ENCODE results near the gene CDKAL1. TPM values are rescaled to one million over a fixed set of nuclear protein-coding genes. Genes with fewer than 3 reads are reported as not detected.
"Not testable (repeated sequence)": the region's sequence is repeated elsewhere in the genome, so short reads cannot be mapped to it uniquely, and the experiment has no call there.

Gene CDKAL1
- total RNA-seq, 1 experiment from 2014 or later = 11.8 TPM

GRCh38 chr6:20722455-20722854 is 188.2 kb downstream of the CDKAL1 start:
- CTCF ChIA-PET = no interaction called here
- H3K27me3 Mint-ChIP-seq (ENCODE audit: insufficient read depth, unreplicated experiment) = no peaks in the 10 kb centered on the region
- BruUV-seq (replicated peaks) = no TSS peak

GRCh38 chr6:20723236-20723635 is 189.0 kb downstream of the CDKAL1 start:
- ChIA-PET POLR2A (no interaction called here), CTCF (interaction anchor here (0.7 kb wide), 1 partner anchor 1335 kb away, joined by 3 read pairs; no protein-coding TSS in a partner anchor)
- Mint-ChIP-seq H3K4me3 (ENCODE audit: unreplicated experiment) (no peak overlapping the region), H3K4me1 (ENCODE audit: insufficient read depth, unreplicated experiment) (no peaks in the 10 kb centered on the region), H3K36me3 (ENCODE audit: insufficient read depth, unreplicated experiment) (peaks cover 9% of the 10 kb centered on the region), H3K9me3 (ENCODE audit: unreplicated experiment) (no peaks in the 10 kb centered on the region), H3K27me3 (ENCODE audit: insufficient read depth, unreplicated experiment) (no peaks in the 10 kb centered on the region), H3K27ac (ENCODE audit: low read depth, unreplicated experiment) (no peak overlapping the region)
- BruUV-seq (replicated peaks) = no TSS peak
- DNase-seq (ENCODE audit: unreplicated experiment) = no peak
- no peak for TF ChIP-seq CTCF (IDR thresholded peaks at IDR 0.05; ENCODE audit: unreplicated experiment)
- intact Hi-C loops (cut with micrococcal nuclease) = no loop called here

More at GRCh38 chr6:20722455-20722854, 188.2 kb downstream of the CDKAL1 start:
- no peak overlapping the region for H3K4me3 Mint-ChIP-seq (ENCODE audit: unreplicated experiment)
- peaks cover 9% of the 10 kb centered on the region for H3K36me3 Mint-ChIP-seq (ENCODE audit: insufficient read depth, unreplicated experiment)
- no peak overlapping the region for H3K27ac Mint-ChIP-seq (ENCODE audit: low read depth, unreplicated experiment)
- intact Hi-C loops (cut with micrococcal nuclease) = no loop called here
- H3K9me3 Mint-ChIP-seq (ENCODE audit: unreplicated experiment) = no peaks in the 10 kb centered on the region
- POLR2A ChIA-PET = no interaction called here
- DNase-seq (ENCODE audit: unreplicated experiment) = no peak
- TF ChIP-seq CTCF (IDR thresholded peaks at IDR 0.05; ENCODE audit: unreplicated experiment) = no peak
- H3K4me1 Mint-ChIP-seq (ENCODE audit: insufficient read depth, unreplicated experiment) = no peaks in the 10 kb centered on the region

- intact Hi-C loops (cut with micrococcal nuclease) = no loop called here
- no peak overlapping the region for H3K4me3 Mint-ChIP-seq (ENCODE audit: unreplicated experiment)
- H3K27ac Mint-ChIP-seq (ENCODE audit: low read depth, unreplicated experiment) = no peak overlapping the region
- peaks cover 9% of the 10 kb centered on the region for H3K36me3 Mint-ChIP-seq (ENCODE audit: insufficient read depth, unreplicated experiment)
- no peak for DNase-seq (ENCODE audit: unreplicated experiment)
- BruUV-seq (replicated peaks) = no TSS peak
- H3K4me1 Mint-ChIP-seq (ENCODE audit: insufficient read depth, unreplicated experiment) = no peaks in the 10 kb centered on the region
- no peak for TF ChIP-seq CTCF (IDR thresholded peaks at IDR 0.05; ENCODE audit: unreplicated experiment)
- no peaks in the 10 kb centered on the region for H3K27me3 Mint-ChIP-seq (ENCODE audit: insufficient read depth, unreplicated experiment)
- POLR2A ChIA-PET = no interaction called here
- CTCF ChIA-PET = interaction anchor here (0.6 to 0.8 kb wide), 2 partner anchors 13 to 867 kb away, joined by 3 to 5 read pairs; no protein-coding TSS in a partner anchor
- H3K9me3 Mint-ChIP-seq (ENCODE audit: unreplicated experiment) = no peaks in the 10 kb centered on the region
These were observed 190.4 kb downstream of the CDKAL1 start for GRCh38 chr6:20724443-20725190.

- CTCF ChIA-PET = interaction anchor here (0.6 to 0.8 kb wide), 2 partner anchors 12 to 867 kb away, joined by 3 to 5 read pairs; no protein-coding TSS in a partner anchor
- intact Hi-C loops (cut with micrococcal nuclease) = not testable (repeated sequence)
These were observed 191.0 kb downstream of the CDKAL1 start for GRCh38 chr6:20725235-20725634.

More at GRCh38 chr6:20725235-20725634, 191.0 kb downstream of the CDKAL1 start:
- POLR2A ChIA-PET; H3K9me3 Mint-ChIP-seq (ENCODE audit: unreplicated experiment); H3K27ac Mint-ChIP-seq (ENCODE audit: low read depth, unreplicated experiment); H3K4me1 Mint-ChIP-seq (ENCODE audit: insufficient read depth, unreplicated experiment); BruUV-seq (replicated peaks); H3K4me3 Mint-ChIP-seq (ENCODE audit: unreplicated experiment); DNase-seq (ENCODE audit: unreplicated experiment); H3K27me3 Mint-ChIP-seq (ENCODE audit: insufficient read depth, unreplicated experiment): not testable (repeated sequence)
- peaks cover 14% of the 10 kb centered on the region for H3K36me3 Mint-ChIP-seq (ENCODE audit: insufficient read depth, unreplicated experiment)
